SK-N-SH treated with all-trans-retinoic acid at 6 μM for 48 hours (cell line): ENCODE data around the gene ALLC.

Experiments used
- ATAC-seq: fragments of 200-7000 bp; cut with Tn5 transposase; 3 replicates; pipeline ENCODE4 v1.9.1; 2020; ENCODE audit warnings: mild to moderate bottlenecking, moderate library complexity
- ARNTL ChIP-seq: fragments of 450-650 bp; formaldehyde crosslinking; IDR thresholded peaks from 2 replicates; pipeline ENCODE4 v1.5.0; 2020; ENCODE audit warnings: low read depth, mild to moderate bottlenecking, moderate library complexity, borderline replicate concordance
- BACH2 ChIP-seq: fragments of 250-450 bp; sonication (Bioruptor Pico); IDR thresholded peaks from 2 replicates; pipeline ENCODE4 v1.9.0; 2021; ENCODE audit warnings: mild to moderate bottlenecking, borderline replicate concordance
- CSDC2 ChIP-seq: fragments of 250-450 bp; sonication (Bioruptor Pico); IDR thresholded peaks from 2 replicates; pipeline ENCODE4 v1.5.0; 2020; ENCODE audit warnings: mild to moderate bottlenecking, moderate library complexity
- GLIS3 ChIP-seq: fragments of 250-450 bp; sonication (Bioruptor Pico); IDR thresholded peaks from 2 replicates; pipeline ENCODE4 v1.5.0; 2020; ENCODE audit warnings: mild to moderate bottlenecking, moderate library complexity
- ISL1 ChIP-seq: fragments of 250-450 bp; sonication (Bioruptor Pico); IDR thresholded peaks from 2 replicates; pipeline ENCODE4 v2.1.2; 2022; ENCODE audit warnings: mild to moderate bottlenecking, moderate library complexity
- OSR1 ChIP-seq: fragments of 250-450 bp; sonication (Bioruptor Pico); IDR thresholded peaks from 2 replicates; pipeline ENCODE4 v1.8.0; 2022; ENCODE audit warnings: moderate library complexity, mild to moderate bottlenecking, inconsistent platforms
- PPARA ChIP-seq: fragments of 250-450 bp; sonication (Bioruptor Pico); IDR thresholded peaks from 2 replicates; pipeline ENCODE4 v1.5.0; 2020; ENCODE audit warnings: mild to moderate bottlenecking, borderline replicate concordance
- RARB ChIP-seq: fragments of 250-450 bp; sonication (Bioruptor Pico); IDR thresholded peaks from 2 replicates; pipeline ENCODE4 v1.8.0; 2021; ENCODE audit warnings: mild to moderate bottlenecking, moderate library complexity
- SNAI2 ChIP-seq: fragments of 250-450 bp; sonication (Bioruptor Pico); IDR thresholded peaks from 2 replicates; pipeline ENCODE4 v1.5.0; 2020; ENCODE audit warnings: mild to moderate bottlenecking, moderate library complexity
- TCF4 ChIP-seq: fragments of 250-450 bp; sonication (Bioruptor Pico); IDR thresholded peaks from 2 replicates; pipeline ENCODE4 v1.8.0; 2021; ENCODE audit warnings: mild to moderate bottlenecking, moderate library complexity, borderline replicate concordance
- TOX ChIP-seq: fragments of 250-450 bp; sonication (Bioruptor Pico); IDR thresholded peaks from 2 replicates; pipeline ENCODE4 v1.8.0; 2021; ENCODE audit warnings: mild to moderate bottlenecking, moderate library complexity, borderline replicate concordance
- ZC3H10 ChIP-seq: fragments of 250-450 bp; sonication (Bioruptor Pico); IDR thresholded peaks from 2 replicates; pipeline ENCODE4 v1.5.1; 2021; ENCODE audit warnings: mild to moderate bottlenecking, moderate library complexity
- ZFP3 ChIP-seq: fragments of 250-450 bp; sonication (Bioruptor Pico); IDR thresholded peaks from 2 replicates; pipeline ENCODE4 v1.5.0; 2020; ENCODE audit warnings: mild to moderate bottlenecking, moderate library complexity
- ZFP30 ChIP-seq: fragments of 450-650 bp; formaldehyde crosslinking; IDR thresholded peaks from 2 replicates; pipeline ENCODE4 v1.5.0; 2022; ENCODE audit warnings: mild to moderate bottlenecking, moderate library complexity
- ZNF565 ChIP-seq: fragments of 450-650 bp; formaldehyde crosslinking; conservative IDR thresholded peaks from 2 replicates; pipeline ENCODE4 v1.5.0; 2020; ENCODE audit warnings: low read depth, mild to moderate bottlenecking, moderate library complexity
- ZNF8 ChIP-seq: fragments of 450-650 bp; formaldehyde crosslinking; IDR thresholded peaks from 2 replicates; pipeline ENCODE4 v1.5.0; 2020; ENCODE audit warnings: mild to moderate bottlenecking, moderate library complexity
- TF ChIP-seq, protein P1 (sequence below): fragments of 250-450 bp; sonication (Bioruptor Pico); IDR thresholded peaks from 2 replicates; pipeline ENCODE4 v1.5.1; 2020; ENCODE audit warnings: low read depth, mild to moderate bottlenecking, moderate library complexity
- TF ChIP-seq, protein P2 (sequence below): fragments of 250-450 bp; sonication (Bioruptor Pico); IDR thresholded peaks from 2 replicates; pipeline ENCODE4 v1.8.0; 2021; ENCODE audit warnings: low read depth, mild to moderate bottlenecking, moderate library complexity, borderline replicate concordance
- TF ChIP-seq, protein P3 (sequence below): fragments of 250-450 bp; sonication (Bioruptor Pico); IDR thresholded peaks from 2 replicates; pipeline ENCODE4 v1.8.0; 2020; ENCODE audit warnings: mild to moderate bottlenecking, moderate library complexity, borderline replicate concordance
- TF ChIP-seq, protein P4 (sequence below): fragments of 250-450 bp; sonication (Bioruptor Pico); IDR thresholded peaks from 2 replicates; pipeline ENCODE4 v1.5.1; 2021; ENCODE audit warnings: mild to moderate bottlenecking, moderate library complexity

ALLC gene

DNA sequence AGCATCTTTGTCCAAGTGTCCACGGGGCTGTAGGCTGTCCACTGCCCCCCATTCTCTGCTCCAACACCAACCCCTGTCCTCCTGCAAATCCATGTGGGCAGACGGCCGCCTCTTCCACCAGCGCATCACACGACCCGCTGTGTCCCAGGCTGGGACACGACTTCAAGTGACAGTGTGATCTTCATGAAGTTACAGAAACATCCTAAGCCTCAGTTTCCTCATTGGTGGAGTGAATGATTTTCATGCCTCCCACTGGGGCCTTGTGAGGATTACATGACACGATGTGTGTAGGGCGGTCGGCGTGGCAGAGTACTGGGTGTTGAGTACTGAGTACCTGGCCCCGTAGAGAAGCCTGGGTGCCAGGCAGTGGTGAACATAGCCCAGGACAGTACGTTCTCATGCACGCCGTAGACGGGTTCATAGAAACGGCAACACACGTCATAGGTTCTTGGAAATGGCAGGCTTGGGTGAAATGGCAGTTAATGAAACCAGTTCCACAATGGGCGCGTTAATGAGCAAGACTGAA lies 9.3 kb upstream of the ALLC start:
- ATAC-seq, result no peak
- TF ChIP-seq, protein P1, sequence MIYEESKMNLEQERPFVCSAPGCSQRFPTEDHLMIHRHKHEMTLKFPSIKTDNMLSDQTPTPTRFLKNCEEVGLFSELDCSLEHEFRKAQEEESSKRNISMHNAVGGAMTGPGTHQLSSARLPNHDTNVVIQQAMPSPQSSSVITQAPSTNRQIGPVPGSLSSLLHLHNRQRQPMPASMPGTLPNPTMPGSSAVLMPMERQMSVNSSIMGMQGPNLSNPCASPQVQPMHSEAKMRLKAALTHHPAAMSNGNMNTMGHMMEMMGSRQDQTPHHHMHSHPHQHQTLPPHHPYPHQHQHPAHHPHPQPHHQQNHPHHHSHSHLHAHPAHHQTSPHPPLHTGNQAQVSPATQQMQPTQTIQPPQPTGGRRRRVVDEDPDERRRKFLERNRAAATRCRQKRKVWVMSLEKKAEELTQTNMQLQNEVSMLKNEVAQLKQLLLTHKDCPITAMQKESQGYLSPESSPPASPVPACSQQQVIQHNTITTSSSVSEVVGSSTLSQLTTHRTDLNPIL (CRISPR knock-in tag), result no peak
- TF ChIP-seq ZFP30, result no peak
- no peak for TF ChIP-seq ZNF8 (CRISPR knock-in tag)
- TF ChIP-seq ZC3H10 (CRISPR knock-in tag), result no peak
- TF ChIP-seq, protein P2, sequence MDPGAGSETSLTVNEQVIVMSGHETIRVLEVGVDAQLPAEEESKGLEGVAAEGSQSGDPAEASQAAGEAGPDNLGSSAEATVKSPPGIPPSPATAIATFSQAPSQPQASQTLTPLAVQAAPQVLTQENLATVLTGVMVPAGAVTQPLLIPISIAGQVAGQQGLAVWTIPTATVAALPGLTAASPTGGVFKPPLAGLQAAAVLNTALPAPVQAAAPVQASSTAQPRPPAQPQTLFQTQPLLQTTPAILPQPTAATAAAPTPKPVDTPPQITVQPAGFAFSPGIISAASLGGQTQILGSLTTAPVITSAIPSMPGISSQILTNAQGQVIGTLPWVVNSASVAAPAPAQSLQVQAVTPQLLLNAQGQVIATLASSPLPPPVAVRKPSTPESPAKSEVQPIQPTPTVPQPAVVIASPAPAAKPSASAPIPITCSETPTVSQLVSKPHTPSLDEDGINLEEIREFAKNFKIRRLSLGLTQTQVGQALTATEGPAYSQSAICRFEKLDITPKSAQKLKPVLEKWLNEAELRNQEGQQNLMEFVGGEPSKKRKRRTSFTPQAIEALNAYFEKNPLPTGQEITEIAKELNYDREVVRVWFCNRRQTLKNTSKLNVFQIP, result no peak
- no peak for TF ChIP-seq ISL1 (CRISPR knock-in tag)
- TF ChIP-seq SNAI2, result no peak
- no peak for TF ChIP-seq PPARA (CRISPR knock-in tag)
- no peak for TF ChIP-seq TCF4 (CRISPR knock-in tag)
- TF ChIP-seq ZNF565 (CRISPR knock-in tag), result no peak
- no peak for TF ChIP-seq BACH2 (CRISPR knock-in tag)
- TF ChIP-seq CSDC2, result no peak
- TF ChIP-seq RARB, result no peak
- TF ChIP-seq, all 23 proteins: peak for 0

DNA sequence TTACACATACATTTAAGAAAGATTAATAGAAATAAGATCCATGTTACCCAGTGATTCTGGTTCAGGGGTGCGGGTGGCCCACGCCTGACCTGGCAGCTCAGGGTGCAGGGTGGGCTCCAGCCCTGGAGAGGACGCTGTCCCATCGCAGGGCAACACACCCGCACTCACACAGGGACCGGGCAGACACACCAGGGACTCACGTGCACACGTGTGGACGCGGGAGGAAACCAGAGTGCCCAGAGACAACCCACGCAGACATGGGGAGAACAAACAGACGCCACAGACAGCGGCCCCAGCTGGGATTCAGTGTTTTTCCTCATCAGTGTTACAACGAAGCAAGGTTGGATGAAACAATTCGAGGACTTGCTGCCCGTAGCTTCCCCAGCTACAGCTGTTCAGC lies 8.4 kb upstream of the ALLC start:
- no peak for ATAC-seq
- TF ChIP-seq, protein P2, result no peak
- no peak for TF ChIP-seq ZNF8 (CRISPR knock-in tag)
- TF ChIP-seq TOX (CRISPR knock-in tag), result no peak
- no peak for TF ChIP-seq CSDC2
- TF ChIP-seq ZFP30, result no peak
- no peak for TF ChIP-seq BACH2 (CRISPR knock-in tag)
- TF ChIP-seq, protein P1 (CRISPR knock-in tag), result no peak
- TF ChIP-seq, all 23 proteins: peak for 0

DNA sequence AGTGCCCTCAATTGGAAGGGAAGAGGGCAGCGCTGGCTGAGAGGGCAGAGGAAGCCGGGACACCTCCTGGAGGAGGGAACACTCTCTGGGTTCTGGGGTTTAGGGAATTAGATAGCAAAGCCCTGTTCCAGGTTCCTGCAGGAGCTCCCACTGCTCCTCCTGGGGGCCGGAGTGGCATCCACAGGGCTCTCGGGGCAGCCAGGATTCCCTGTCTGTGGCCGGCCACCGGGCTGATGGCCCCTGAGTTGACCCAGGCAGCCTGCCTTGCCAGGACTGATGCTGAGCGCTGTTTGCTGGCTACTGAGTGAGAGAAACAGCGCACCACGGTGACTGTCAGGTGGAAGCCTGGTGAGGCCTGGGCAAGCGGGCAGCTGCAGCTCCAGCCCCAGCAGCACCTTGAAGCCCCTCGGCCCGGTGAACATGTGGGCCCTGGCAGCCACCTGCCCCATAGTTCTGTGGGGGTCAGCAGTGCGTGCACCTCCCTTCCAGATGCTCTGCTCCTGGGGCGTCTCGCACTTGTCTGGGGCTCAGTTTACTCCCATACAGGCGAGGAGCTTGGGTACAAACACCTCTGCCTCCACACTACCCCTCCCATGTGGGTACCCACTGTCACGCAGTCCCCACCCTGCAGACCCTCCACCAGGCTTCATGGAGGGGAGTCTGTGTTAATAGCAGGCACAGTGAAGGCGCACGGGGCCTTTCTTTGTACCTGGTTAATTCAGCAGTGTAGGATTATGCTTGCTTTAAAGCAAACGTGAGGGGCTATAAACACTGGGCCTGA lies 7.7 kb upstream of the ALLC start:
- TF ChIP-seq, protein P3, sequence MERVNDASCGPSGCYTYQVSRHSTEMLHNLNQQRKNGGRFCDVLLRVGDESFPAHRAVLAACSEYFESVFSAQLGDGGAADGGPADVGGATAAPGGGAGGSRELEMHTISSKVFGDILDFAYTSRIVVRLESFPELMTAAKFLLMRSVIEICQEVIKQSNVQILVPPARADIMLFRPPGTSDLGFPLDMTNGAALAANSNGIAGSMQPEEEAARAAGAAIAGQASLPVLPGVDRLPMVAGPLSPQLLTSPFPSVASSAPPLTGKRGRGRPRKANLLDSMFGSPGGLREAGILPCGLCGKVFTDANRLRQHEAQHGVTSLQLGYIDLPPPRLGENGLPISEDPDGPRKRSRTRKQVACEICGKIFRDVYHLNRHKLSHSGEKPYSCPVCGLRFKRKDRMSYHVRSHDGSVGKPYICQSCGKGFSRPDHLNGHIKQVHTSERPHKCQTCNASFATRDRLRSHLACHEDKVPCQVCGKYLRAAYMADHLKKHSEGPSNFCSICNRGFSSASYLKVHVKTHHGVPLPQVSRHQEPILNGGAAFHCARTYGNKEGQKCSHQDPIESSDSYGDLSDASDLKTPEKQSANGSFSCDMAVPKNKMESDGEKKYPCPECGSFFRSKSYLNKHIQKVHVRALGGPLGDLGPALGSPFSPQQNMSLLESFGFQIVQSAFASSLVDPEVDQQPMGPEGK (CRISPR knock-in tag), result no peak
- TF ChIP-seq TCF4 (CRISPR knock-in tag) (no peak), ISL1 (CRISPR knock-in tag) (no peak), SNAI2 (no peak), ZC3H10 (CRISPR knock-in tag) (no peak), GLIS3 (CRISPR knock-in tag) (no peak)
- TF ChIP-seq, all 23 proteins: peak for 0
- peak; percentile 8; the same call in 2 of the 3 replicates for ATAC-seq

DNA sequence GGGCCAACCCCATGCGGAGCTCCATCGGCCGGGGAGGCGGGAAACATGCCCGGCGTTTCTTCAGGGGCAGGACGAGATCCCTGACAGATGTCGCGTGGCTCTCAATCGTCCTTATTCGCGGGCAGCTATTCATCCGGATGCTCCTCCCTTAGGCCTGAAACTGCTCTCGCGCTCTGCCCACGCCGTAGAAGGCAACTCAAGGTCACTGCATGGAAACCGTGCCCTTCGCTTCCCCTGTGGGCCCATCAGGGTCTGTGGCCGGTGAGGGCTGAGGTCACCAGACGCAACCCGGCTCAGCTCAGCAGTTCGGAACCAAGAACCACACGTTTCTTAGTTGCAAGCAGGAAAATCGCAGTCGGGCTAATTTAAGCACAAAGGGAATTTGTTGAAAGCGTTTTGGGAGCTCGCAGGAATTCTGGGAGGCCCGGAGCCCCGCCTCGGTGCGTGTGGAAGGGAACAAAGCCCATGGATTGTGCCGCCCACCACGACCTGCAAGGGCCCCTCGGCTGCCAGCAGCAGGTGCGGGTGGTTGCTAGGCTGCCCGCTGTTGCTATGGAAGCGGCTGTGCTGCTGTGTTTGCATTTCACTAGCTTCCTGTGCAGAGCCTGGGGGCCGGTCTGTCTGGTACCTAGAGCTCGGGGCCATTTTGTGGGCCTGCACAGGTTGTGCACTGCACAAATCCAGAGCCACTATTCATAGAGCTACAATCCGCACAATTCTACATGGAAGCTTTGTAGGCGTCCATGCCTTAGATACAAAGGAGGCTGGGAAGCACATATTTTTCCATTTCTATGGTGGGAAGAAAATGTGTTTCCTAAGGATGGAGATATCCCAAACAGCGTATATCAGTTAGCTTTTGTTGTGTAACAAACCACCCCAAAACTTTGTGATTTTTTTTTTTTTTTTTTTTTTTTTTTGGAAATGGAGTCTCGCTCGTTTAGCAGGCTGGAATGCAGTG lies 6.0 kb upstream of the ALLC start:
- no peak for ATAC-seq
- TF ChIP-seq ZNF8 (CRISPR knock-in tag), result no peak
- TF ChIP-seq RARB, result no peak
- TF ChIP-seq, protein P1 (CRISPR knock-in tag), result no peak
- TF ChIP-seq OSR1 (CRISPR knock-in tag), result no peak
- TF ChIP-seq ZFP3, result no peak
- TF ChIP-seq, protein P4, sequence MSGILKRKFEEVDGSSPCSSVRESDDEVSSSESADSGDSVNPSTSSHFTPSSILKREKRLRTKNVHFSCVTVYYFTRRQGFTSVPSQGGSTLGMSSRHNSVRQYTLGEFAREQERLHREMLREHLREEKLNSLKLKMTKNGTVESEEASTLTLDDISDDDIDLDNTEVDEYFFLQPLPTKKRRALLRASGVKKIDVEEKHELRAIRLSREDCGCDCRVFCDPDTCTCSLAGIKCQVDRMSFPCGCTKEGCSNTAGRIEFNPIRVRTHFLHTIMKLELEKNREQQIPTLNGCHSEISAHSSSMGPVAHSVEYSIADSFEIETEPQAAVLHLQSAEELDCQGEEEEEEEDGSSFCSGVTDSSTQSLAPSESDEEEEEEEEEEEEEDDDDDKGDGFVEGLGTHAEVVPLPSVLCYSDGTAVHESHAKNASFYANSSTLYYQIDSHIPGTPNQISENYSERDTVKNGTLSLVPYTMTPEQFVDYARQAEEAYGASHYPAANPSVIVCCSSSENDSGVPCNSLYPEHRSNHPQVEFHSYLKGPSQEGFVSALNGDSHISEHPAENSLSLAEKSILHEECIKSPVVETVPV (CRISPR knock-in tag), result no peak
- TF ChIP-seq ARNTL (CRISPR knock-in tag), result no peak
- no peak for TF ChIP-seq ZC3H10 (CRISPR knock-in tag)
- TF ChIP-seq ZFP30, result no peak
- no peak for TF ChIP-seq TCF4 (CRISPR knock-in tag)
- no peak for TF ChIP-seq CSDC2
- no peak for TF ChIP-seq ZNF565 (CRISPR knock-in tag)
